ENCODE measurements around the gene PNKD.

The PNKD gene

GRCh38 chr2:218269900-218270720 lies at the start of gene PNKD, which contains the start of gene AAMP:
PNKD (plus strand) TSS chr2:218270519; CDS start chr2:218270536, 17 bp downstream.
AAMP (minus strand) TSS chr2:218270137; CDS start chr2:218270086, 51 bp downstream.
- FAIRE-seq (no peak), DNase-seq (ENCODE audit: insufficient read length, low spot score) (peak; percentile 98)
- peak; percentile 1 for TF ChIP-seq CTCF (IDR thresholded peaks at IDR 0.05; ENCODE audit: insufficient read depth, missing control alignments)

GRCh38 chr2:218221000-218221399 lies 49.3 kb upstream of the PNKD start:
- no peak for DNase-seq (ENCODE audit: insufficient read length, low spot score)
- no peak for TF ChIP-seq CTCF (IDR thresholded peaks at IDR 0.05; ENCODE audit: insufficient read depth, missing control alignments)
- FAIRE-seq, result no peak

- no peak for TF ChIP-seq CTCF (IDR thresholded peaks at IDR 0.05; ENCODE audit: insufficient read depth, missing control alignments)
- FAIRE-seq, result no peak
- DNase-seq (ENCODE audit: insufficient read length, low spot score), result no peak
These were observed 47.3 kb upstream of the PNKD start for GRCh38 chr2:218223046-218223445.

GRCh38 chr2:218224186-218224585 lies 46.1 kb upstream of the PNKD start:
- FAIRE-seq (no peak), DNase-seq (ENCODE audit: insufficient read length, low spot score) (no peak)
- TF ChIP-seq CTCF (IDR thresholded peaks at IDR 0.05; ENCODE audit: insufficient read depth, missing control alignments), result no peak

GRCh38 chr2:218226903-218227302 lies 43.4 kb upstream of the PNKD start:
- DNase-seq (ENCODE audit: insufficient read length, low spot score) (no peak), FAIRE-seq (no peak)
- TF ChIP-seq CTCF (IDR thresholded peaks at IDR 0.05; ENCODE audit: insufficient read depth, missing control alignments), result no peak

GRCh38 chr2:218228366-218229090 lies 41.8 kb upstream of the PNKD start:
- no peak for FAIRE-seq

More at GRCh38 chr2:218228366-218229090, 41.8 kb upstream of the PNKD start:
- DNase-seq (ENCODE audit: insufficient read length, low spot score), result no peak
- TF ChIP-seq CTCF (IDR thresholded peaks at IDR 0.05; ENCODE audit: insufficient read depth, missing control alignments), result no peak
